K562 (cell line): ENCODE measurements around the gene SLC48A1. TPM values are rescaled to one million over a fixed set of nuclear protein-coding genes. Genes with fewer than 3 reads are reported as not detected.

Experiments used
- ATF3 ChIP-seq, 2 experiments: fragments of 450-650 bp in 1 of 2; sonication (generic) in 1 of 2; formaldehyde crosslinking in 1 of 2; IDR thresholded peaks in 1 of 2; conservative IDR thresholded peaks in 1 of 2; 2 replicates each; pipeline versions ENCODE4 v1.6.1 to v1.8.1; 2016 to 2023; ENCODE audit warnings: mild to moderate bottlenecking in 2 of 2, moderate library complexity in 2 of 2, inconsistent platforms in 1 of 2, missing genetic modification reagents in 1 of 2
- BHLHE40 ChIP-seq: IDR thresholded peaks from 2 replicates; pipeline ENCODE4 v1.6.1; 2011; ENCODE audit warnings: low read length, improper control_type of control experiment
- BMI1 ChIP-seq: fragments of 150-350 bp; IDR thresholded peaks from 2 replicates; pipeline ENCODE4 v1.6.1; 2014; ENCODE audit warnings: low read length
- GATAD2B ChIP-seq: fragments of 450-650 bp; IDR thresholded peaks from 2 replicates; pipeline ENCODE4 v1.6.1; 2017; ENCODE audit warnings: mild to moderate bottlenecking, borderline replicate concordance
- HMG20A ChIP-seq: fragments of 450-650 bp; formaldehyde crosslinking; conservative IDR thresholded peaks from 2 replicates; pipeline ENCODE4 v1.4.0; 2020; ENCODE audit warnings: mild to moderate bottlenecking, mixed read lengths
- HNRNPLL ChIP-seq: fragments of 200-400 bp; formaldehyde crosslinking; IDR thresholded peaks from 2 replicates; pipeline ENCODE4 v1.6.1; 2017; ENCODE audit warnings: low read length, low read depth, mild to moderate bottlenecking; ENCODE audit not compliant: poor library complexity, severe bottlenecking
- MTA2 ChIP-seq: fragments of 450-650 bp; IDR thresholded peaks from 2 replicates; pipeline ENCODE4 v1.6.1; 2016; ENCODE audit warnings: low read depth
- PATZ1 ChIP-seq: fragments of 250-450 bp; sonication (Bioruptor Pico); IDR thresholded peaks from 2 replicates; pipeline ENCODE4 v1.5.0; 2020; ENCODE audit warnings: mild to moderate bottlenecking, borderline replicate concordance
- RB1 ChIP-seq: fragments of 450-650 bp; IDR thresholded peaks from 2 replicates; pipeline ENCODE4 v1.6.1; 2017; ENCODE audit warnings: low read depth, mild to moderate bottlenecking
- TAF9B ChIP-seq: fragments of 450-650 bp; IDR thresholded peaks from 2 replicates; pipeline ENCODE4 v1.6.1; 2018; ENCODE audit warnings: mild to moderate bottlenecking; ENCODE audit not compliant: partially characterized antibody
- TRIM25 ChIP-seq: fragments of 450-650 bp; IDR thresholded peaks from 2 replicates; pipeline ENCODE4 v1.7.0; 2016; ENCODE audit warnings: borderline replicate concordance
- ZBTB40 ChIP-seq, 2 experiments: fragments of 450-650 bp in 1 of 2; sonication (generic) in 1 of 2; formaldehyde crosslinking in 1 of 2; IDR thresholded peaks; 2 replicates each; pipeline versions ENCODE4 v1.7.1 to v1.9.0; 2016 to 2022; ENCODE audit warnings: inconsistent platforms in 1 of 2, mild to moderate bottlenecking in 1 of 2, missing genetic modification reagents in 1 of 2
- ZFX ChIP-seq: sonication (generic); formaldehyde crosslinking; IDR thresholded peaks from 2 replicates; pipeline ENCODE4 v1.8.0; 2022; ENCODE audit warnings: mild to moderate bottlenecking, missing genetic modification reagents, moderate library complexity
- polyA plus RNA-seq, 8 experiments: library from polyadenylated mRNA; depleted of rRNA in 4 of 8; stranded (reverse) in 5 of 8; unstranded in 3 of 8; fragments of >200 nt; fragmentation: Nextera tagmentation in 2 of 8; fragmentation: Illumina TruSeq in 1 of 8; extraction: Ambion mirVana in 2 of 8; extraction: Trizol in 1 of 8; gene quantifications; 2 replicates each; pipeline versions ENCODE4 v1.2.1 to v1.2.3, GENCODE V29; 2011 to 2014; ENCODE audit warnings: inconsistent platforms in 1 of 8, missing spikeins in 1 of 8
- total RNA-seq, 7 experiments: library from RNA; depleted of rRNA in 6 of 7; stranded (reverse); fragments of >200 nt in 6 of 7; fragmentation: Illumina TruSeq in 2 of 7; extraction: Trizol in 2 of 7; gene quantifications; 2 replicates each; pipeline versions ENCODE4 v1.2.1 to v1.2.3, GENCODE V29; 2011 to 2021; ENCODE audit warnings: low replicate concordance in 1 of 7

SLC48A1 gene
- total and polyA plus RNA-seq, 9 of the 15 experiments (the other 6 are each of a cell fraction or from before 2014, with no cell fraction given), result 10.7 to 37.5 (median 18.7) TPM

- no peak for TF ChIP-seq HMG20A (CRISPR knock-in tag)
- TF ChIP-seq ZFX (CRISPR knock-in tag), result peak; percentile 64
- 0 out of 2 replicates have a peak, but pooled peaks have one; percentile 21 for TF ChIP-seq ZBTB40 (IDR thresholded peaks at IDR 0.05)
- TF ChIP-seq ZBTB40 (CRISPR knock-in tag; IDR thresholded peaks at IDR 0.05), result no peak
- TF ChIP-seq RB1, result no peak
- TF ChIP-seq TAF9B, result no peak
- TF ChIP-seq ATF3 (IDR thresholded peaks at IDR 0.05), result no peak
- no peak for TF ChIP-seq ATF3 (CRISPR knock-in tag; conservative IDR thresholded peaks at IDR 0.05)
- TF ChIP-seq HNRNPLL, result no peak
- no peak for TF ChIP-seq BHLHE40
- TF ChIP-seq BMI1, result no peak
- no peak for TF ChIP-seq MTA2
- no peak for TF ChIP-seq GATAD2B
- TF ChIP-seq PATZ1 (CRISPR knock-in tag), result no peak
- TF ChIP-seq TRIM25, result no peak
Observed at GRCh38 chr12:47813511-47814196, 40.6 kb downstream of the SLC48A1 start (continued).
